Measurements from ENCODE around the gene STAB1. TPM values are rescaled to one million over a fixed set of nuclear protein-coding genes. Genes with fewer than 3 reads are reported as not detected.

The STAB1 gene
- polyA plus RNA-seq, 2 of the 4 experiments (the other 2 are of a cell fraction): not detected

- TF ChIP-seq MAFK (IDR thresholded peaks at IDR 0.05; ENCODE audit: partially characterized antibody) (no peak), SREBF2 (IDR thresholded peaks at IDR 0.05) (no peak), NFE2L2 (conservative IDR thresholded peaks at IDR 0.05; ENCODE audit: low read length) (no peak)
- TF ChIP-seq, protein P1, sequence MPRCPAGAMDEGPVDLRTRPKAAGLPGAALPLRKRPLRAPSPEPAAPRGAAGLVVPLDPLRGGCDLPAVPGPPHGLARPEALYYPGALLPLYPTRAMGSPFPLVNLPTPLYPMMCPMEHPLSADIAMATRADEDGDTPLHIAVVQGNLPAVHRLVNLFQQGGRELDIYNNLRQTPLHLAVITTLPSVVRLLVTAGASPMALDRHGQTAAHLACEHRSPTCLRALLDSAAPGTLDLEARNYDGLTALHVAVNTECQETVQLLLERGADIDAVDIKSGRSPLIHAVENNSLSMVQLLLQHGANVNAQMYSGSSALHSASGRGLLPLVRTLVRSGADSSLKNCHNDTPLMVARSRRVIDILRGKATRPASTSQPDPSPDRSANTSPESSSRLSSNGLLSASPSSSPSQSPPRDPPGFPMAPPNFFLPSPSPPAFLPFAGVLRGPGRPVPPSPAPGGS (IDR thresholded peaks at IDR 0.05): no peak
Measured at GRCh38 chr3:52483081-52483480, 12.1 kb upstream of the STAB1 start (continued).

DNA sequence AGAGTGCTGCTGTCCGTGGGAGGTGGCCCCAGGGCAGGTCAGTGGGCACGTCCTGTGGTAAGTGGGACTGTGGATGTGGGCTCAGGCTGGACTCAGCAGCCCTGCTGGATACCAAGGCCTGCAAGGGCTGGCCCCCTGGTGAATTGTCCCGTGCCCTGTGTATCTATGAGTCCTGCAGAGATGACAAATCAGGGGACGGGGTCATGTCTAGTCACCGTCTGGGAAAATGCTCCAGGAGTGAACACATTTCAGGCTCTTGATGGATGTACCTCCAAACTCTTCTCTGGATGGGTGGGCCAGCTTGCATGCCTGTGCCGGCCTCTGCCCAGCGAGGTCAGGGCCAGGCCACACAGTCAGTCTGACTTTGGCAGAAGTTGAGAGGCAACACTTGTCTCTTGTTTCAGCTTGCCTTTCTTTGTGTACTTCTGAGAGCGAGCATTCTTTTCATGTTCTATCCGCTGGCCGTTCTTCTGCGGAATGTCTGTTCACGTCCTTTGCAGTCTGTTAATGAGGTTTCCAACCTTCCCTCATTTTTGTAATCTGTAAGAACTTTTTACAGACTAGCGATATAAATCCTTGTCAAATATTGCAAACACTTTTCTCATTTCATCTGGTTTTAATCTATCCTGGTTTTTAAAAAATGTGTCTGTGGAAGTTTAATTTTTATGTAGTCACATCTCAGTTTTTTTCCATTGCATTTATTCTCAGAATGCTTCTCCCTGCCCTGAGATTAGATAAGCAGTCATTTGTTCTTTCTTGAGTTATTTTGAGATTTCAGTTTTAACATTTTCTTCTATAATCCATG lies 11.4 kb upstream of the STAB1 start:
- WGBS (ENCODE audit: missing lambda C conversion rate): 87% methylated on average over 12 of the region's 13 CpGs
- no peak overlapping the region for H3K4me2 ChIP-seq
- no peak overlapping the region for H3K27ac ChIP-seq
- no peaks in the 10 kb centered on the region for H3K9me3 ChIP-seq
- no peaks in the 10 kb centered on the region for H3K4me1 ChIP-seq
- H3K4me3 ChIP-seq: no peak overlapping the region
- ChIA-PET CTCF (interaction anchor here (4.3 kb wide), 1 partner anchor 12 kb away, joined by 23 read pairs; no protein-coding TSS in a partner anchor), POLR2A (no interaction called here)
- DNase-seq (ENCODE audit: low read depth in 1 of 2, low spot score in 1 of 2) (no peak), FAIRE-seq (no peak), ATAC-seq (no peak)
- TF ChIP-seq NPAS2 (CRISPR knock-in tag; IDR thresholded peaks at IDR 0.05; ENCODE audit: borderline replicate concordance) (no peak), JUN (IDR thresholded peaks at IDR 0.05) (no peak), HEYL (CRISPR knock-in tag; IDR thresholded peaks at IDR 0.05) (no peak), NR3C1 (IDR thresholded peaks at IDR 0.05) (no peak), RAD21 (conservative IDR thresholded peaks at IDR 0.05 in 1 of 2, IDR thresholded peaks at IDR 0.05 in 1 of 2) (no peak), EP300 (IDR thresholded peaks at IDR 0.05) (no peak), FOSB (CRISPR knock-in tag; IDR thresholded peaks at IDR 0.05) (no peak), POLR2AphosphoS2 (conservative IDR thresholded peaks at IDR 0.05; ENCODE audit: low read length) (no peak), CHD2 (IDR thresholded peaks at IDR 0.05; ENCODE audit: low read length, partially characterized antibody) (no peak)
- TF ChIP-seq, protein P2, sequence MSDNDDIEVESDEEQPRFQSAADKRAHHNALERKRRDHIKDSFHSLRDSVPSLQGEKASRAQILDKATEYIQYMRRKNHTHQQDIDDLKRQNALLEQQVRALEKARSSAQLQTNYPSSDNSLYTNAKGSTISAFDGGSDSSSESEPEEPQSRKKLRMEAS (IDR thresholded peaks at IDR 0.05): no peak

- CTCF ChIA-PET: interaction anchor here (2.7 kb wide), 1 partner anchor 12 kb away, joined by 8 read pairs; no protein-coding TSS in a partner anchor
- ATAC-seq: no peak
- TF ChIP-seq PHF8 (IDR thresholded peaks at IDR 0.05; ENCODE audit: borderline replicate concordance, low read depth) (no peak), MAZ (IDR thresholded peaks at IDR 0.05; ENCODE audit: borderline replicate concordance, low read depth, low read length) (no peak), RAD21 (conservative IDR thresholded peaks at IDR 0.05 in 1 of 2, IDR thresholded peaks at IDR 0.05 in 1 of 2) (no peak), HOXB13 (CRISPR knock-in tag; IDR thresholded peaks at IDR 0.05; ENCODE audit: low read depth) (no peak), RNF2 (IDR thresholded peaks at IDR 0.05; ENCODE audit: borderline replicate concordance, low read depth) (no peak)
- TF ChIP-seq, protein P3, sequence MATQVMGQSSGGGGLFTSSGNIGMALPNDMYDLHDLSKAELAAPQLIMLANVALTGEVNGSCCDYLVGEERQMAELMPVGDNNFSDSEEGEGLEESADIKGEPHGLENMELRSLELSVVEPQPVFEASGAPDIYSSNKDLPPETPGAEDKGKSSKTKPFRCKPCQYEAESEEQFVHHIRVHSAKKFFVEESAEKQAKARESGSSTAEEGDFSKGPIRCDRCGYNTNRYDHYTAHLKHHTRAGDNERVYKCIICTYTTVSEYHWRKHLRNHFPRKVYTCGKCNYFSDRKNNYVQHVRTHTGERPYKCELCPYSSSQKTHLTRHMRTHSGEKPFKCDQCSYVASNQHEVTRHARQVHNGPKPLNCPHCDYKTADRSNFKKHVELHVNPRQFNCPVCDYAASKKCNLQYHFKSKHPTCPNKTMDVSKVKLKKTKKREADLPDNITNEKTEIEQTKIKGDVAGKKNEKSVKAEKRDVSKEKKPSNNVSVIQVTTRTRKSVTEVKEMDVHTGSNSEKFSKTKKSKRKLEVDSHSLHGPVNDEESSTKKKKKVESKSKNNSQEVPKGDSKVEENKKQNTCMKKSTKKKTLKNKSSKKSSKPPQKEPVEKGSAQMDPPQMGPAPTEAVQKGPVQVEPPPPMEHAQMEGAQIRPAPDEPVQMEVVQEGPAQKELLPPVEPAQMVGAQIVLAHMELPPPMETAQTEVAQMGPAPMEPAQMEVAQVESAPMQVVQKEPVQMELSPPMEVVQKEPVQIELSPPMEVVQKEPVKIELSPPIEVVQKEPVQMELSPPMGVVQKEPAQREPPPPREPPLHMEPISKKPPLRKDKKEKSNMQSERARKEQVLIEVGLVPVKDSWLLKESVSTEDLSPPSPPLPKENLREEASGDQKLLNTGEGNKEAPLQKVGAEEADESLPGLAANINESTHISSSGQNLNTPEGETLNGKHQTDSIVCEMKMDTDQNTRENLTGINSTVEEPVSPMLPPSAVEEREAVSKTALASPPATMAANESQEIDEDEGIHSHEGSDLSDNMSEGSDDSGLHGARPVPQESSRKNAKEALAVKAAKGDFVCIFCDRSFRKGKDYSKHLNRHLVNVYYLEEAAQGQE (IDR thresholded peaks at IDR 0.05): no peak
Measured at GRCh38 chr3:52484680-52485461, 10.3 kb upstream of the STAB1 start.

More at GRCh38 chr3:52484680-52485461, 10.3 kb upstream of the STAB1 start:
- POLR2A ChIA-PET: no interaction called here
- no peaks in the 10 kb centered on the region for H3K9me3 ChIP-seq
- WGBS (ENCODE audit: missing lambda C conversion rate): 100% methylated on average over 6 of the region's 10 CpGs
- no peak overlapping the region for H3K4me3 ChIP-seq
- no peaks in the 10 kb centered on the region for H3K4me1 ChIP-seq
- H3K27ac ChIP-seq: no peak overlapping the region
- no peak overlapping the region for H3K4me2 ChIP-seq
- FAIRE-seq (no peak), DNase-seq (ENCODE audit: low read depth in 1 of 2, low spot score in 1 of 2) (no peak)
